ENCODE measurements around the gene PDGFD.

The PDGFD gene

DNA sequence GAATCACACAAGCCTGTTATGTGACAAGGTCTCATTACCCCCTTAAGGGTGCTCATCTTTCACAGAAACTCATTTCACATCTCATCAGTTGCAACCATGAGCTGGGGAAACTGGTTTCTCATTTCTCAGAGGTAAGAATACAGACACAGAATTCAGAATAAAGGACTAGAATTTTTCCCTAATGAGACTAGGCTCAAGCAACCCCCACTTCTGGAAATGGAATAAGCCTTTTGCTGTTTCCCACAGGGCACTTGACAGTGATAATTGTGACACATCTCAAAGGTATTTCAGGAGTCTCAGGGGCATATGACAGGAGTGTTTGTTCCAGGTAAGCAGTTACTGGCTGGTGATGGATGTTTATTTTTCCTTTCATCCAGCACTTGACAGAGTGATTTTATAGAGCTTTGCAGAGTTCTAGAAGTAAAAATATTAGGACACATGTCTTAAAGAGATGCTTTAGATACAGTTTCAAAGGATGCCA is 240.5 kb downstream of the PDGFD start:
- TF ChIP-seq, protein P1, sequence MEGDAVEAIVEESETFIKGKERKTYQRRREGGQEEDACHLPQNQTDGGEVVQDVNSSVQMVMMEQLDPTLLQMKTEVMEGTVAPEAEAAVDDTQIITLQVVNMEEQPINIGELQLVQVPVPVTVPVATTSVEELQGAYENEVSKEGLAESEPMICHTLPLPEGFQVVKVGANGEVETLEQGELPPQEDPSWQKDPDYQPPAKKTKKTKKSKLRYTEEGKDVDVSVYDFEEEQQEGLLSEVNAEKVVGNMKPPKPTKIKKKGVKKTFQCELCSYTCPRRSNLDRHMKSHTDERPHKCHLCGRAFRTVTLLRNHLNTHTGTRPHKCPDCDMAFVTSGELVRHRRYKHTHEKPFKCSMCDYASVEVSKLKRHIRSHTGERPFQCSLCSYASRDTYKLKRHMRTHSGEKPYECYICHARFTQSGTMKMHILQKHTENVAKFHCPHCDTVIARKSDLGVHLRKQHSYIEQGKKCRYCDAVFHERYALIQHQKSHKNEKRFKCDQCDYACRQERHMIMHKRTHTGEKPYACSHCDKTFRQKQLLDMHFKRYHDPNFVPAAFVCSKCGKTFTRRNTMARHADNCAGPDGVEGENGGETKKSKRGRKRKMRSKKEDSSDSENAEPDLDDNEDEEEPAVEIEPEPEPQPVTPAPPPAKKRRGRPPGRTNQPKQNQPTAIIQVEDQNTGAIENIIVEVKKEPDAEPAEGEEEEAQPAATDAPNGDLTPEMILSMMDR (IDR thresholded peaks at IDR 0.05; ENCODE audit: control insufficient read depth, insufficient read depth, low read depth, low read length, missing control alignments), result no peak
- DNase-seq (ENCODE audit: low read depth), result no peak
- H3K4me3 ChIP-seq (ENCODE audit: control insufficient read depth, low read depth, low read length), result no peak overlapping the region

DNA sequence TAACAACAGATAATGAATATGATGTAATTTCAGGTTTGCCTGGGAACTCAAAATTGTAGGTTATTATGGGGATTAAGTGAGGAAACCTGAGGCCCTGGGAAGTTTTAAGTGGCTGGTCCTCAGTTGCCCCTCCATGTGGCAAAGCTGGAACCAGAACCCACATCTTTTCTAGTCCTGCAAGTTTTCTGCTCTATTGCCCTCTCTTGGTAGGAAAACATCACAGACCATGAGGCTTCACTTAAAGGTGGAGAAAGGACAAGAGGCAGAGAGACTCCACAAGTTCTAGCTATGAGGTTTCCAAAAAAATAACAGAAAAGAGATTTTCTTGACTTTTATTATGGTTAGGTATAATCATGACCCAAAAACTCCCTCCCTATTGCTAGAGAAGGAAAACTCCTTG is 243.0 kb downstream of the PDGFD start:
- TF ChIP-seq, protein P1 (IDR thresholded peaks at IDR 0.05; ENCODE audit: control insufficient read depth, insufficient read depth, low read depth, low read length, missing control alignments), result no peak
- DNase-seq (ENCODE audit: low read depth), result no peak
- H3K4me3 ChIP-seq (ENCODE audit: control insufficient read depth, low read depth, low read length), result no peak overlapping the region

DNA sequence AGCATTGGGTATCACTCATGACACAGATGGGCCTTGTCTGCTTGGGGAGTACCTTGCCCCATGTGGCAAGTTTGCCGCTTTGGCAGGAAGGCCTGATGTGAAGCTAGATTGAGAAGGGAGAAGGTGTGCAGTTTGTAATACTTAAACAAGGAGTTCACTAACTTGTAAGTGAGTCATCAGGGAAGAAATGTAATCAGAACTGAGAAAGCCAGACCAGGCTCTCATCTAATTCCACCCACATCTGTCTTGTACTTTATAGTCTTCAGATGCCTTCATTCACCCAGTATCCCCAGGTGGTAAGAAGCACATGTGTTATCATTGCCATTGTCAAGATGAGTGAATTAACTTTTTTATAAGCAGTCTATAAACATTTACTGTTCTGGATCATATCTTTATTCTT is 243.5 kb downstream of the PDGFD start:
- H3K4me3 ChIP-seq (ENCODE audit: control insufficient read depth, low read depth, low read length), result no peak overlapping the region
- no peak for DNase-seq (ENCODE audit: low read depth)
- TF ChIP-seq, protein P1 (IDR thresholded peaks at IDR 0.05; ENCODE audit: control insufficient read depth, insufficient read depth, low read depth, low read length, missing control alignments), result no peak

DNA sequence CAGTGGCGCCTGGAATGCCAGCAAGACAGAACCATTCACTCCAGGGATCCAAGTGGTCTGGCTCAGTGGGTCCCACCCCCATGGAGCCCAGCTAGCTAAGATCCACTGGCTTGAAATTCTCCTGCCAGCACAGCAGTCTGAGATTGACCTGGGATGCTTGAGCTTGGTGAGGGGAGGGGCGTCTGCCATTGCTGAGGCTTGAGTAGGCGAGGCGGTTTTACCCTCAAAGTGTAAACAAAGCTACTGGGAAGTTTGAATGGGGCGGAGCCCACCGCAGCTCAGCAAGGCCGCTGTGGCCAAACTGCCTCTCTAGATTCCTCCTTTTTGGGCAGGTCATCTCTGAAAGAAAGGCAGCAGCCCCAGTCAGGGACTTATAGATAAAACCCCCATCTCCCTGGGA is 253.2 kb downstream of the PDGFD start:
- DNase-seq (ENCODE audit: low read depth), result no peak
- no peak overlapping the region for H3K4me3 ChIP-seq (ENCODE audit: control insufficient read depth, low read depth, low read length)

DNA sequence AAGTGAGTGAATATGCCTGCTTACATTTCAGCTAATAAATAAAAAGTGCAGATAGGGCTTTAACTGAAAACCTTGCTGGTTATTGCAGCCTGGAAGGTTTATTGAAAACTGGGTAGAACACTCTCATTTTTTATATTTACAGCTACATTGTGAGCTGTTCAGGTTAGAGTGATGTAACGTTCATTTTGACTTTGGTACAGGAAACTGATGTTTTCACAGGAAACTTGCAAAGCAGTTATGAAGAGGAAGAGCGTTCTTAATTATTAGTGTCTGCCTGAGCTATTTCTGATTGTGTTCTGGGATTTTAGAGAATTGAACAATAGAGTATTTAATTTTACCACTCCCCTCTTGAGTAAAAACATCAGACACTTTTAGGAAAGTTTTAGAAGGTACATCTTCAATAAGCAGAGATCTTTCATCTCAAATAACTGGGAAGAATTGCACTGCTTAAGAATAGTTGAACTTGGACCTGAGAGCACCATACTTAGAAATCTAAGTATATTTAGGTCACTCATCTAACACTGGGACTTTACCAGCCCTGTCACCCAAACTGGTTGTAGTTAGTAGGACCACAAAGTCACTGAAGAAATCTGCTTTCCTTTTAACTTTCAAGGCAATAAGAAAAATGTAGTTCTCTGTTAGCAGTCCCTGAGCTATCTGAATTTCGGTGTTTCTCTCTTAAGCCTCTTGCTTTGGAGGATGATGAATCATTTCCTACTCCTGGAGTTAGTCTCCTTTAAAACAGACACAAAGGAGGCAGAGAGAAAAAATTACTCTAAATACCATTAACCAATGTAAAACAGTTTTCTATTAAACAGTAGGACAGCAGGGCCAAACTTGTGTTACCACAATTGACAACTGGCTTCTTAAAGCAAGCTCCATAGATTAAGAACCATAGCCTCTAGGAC is 256.1 kb downstream of the PDGFD start:
- DNase-seq (ENCODE audit: low read depth), result no peak
- H3K4me3 ChIP-seq (ENCODE audit: control insufficient read depth, low read depth, low read length), result no peak overlapping the region
- TF ChIP-seq, protein P1 (IDR thresholded peaks at IDR 0.05; ENCODE audit: control insufficient read depth, insufficient read depth, low read depth, low read length, missing control alignments), result no peak

More for the DNA sequence above, 253.2 kb downstream of the PDGFD start:
- TF ChIP-seq, protein P1 (IDR thresholded peaks at IDR 0.05; ENCODE audit: control insufficient read depth, insufficient read depth, low read depth, low read length, missing control alignments), result no peak

DNA sequence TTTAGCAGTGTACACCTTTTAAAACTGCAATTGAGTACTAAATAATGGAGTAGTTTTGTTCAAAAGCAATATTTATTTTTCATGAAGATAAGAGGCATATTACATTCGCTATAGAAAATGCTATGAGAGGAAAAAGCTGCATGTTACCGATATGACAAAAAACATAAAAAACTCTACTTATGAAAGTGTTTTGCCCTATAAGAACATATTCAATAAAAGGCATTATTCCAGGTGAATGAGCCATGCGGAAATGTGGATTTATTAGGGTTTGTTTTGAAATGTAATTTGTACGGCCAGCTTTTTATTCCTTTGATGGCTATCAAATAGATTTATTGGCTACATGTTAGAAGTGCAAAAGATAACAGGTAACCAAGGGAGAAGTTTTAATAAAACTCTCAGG is 256.8 kb downstream of the PDGFD start:
- TF ChIP-seq, protein P1 (IDR thresholded peaks at IDR 0.05; ENCODE audit: control insufficient read depth, insufficient read depth, low read depth, low read length, missing control alignments), result no peak
- no peak for DNase-seq (ENCODE audit: low read depth)
- H3K4me3 ChIP-seq (ENCODE audit: control insufficient read depth, low read depth, low read length), result no peak overlapping the region
